Nephron (organoid): ENCODE measurements around the gene GDPD3.

ENCODE experiments used
- H3K27ac Mint-ChIP-seq, 3 experiments: 2 replicates each; pipeline ENCODE4 v1.8.0; 2020; ENCODE audit warnings: mixed read lengths in 3 of 3, mild to moderate bottlenecking in 2 of 3, moderate library complexity in 1 of 3
- H3K27me3 Mint-ChIP-seq: 2 replicates; pipeline ENCODE4 v1.8.0; 2021; ENCODE audit warnings: low read depth, mild to moderate bottlenecking, moderate library complexity, mixed read lengths
- H3K36me3 Mint-ChIP-seq: 2 replicates; pipeline ENCODE4 v1.8.0; 2020; ENCODE audit warnings: low read depth, mixed read lengths
- H3K4me1 Mint-ChIP-seq: 2 replicates; pipeline ENCODE4 v1.8.0; 2020; ENCODE audit warnings: mixed read lengths
- H3K4me3 Mint-ChIP-seq, 3 experiments: 2 replicates each; pipeline ENCODE4 v1.8.0; 2020; ENCODE audit warnings: mild to moderate bottlenecking in 3 of 3, mixed read lengths in 3 of 3, moderate library complexity in 2 of 3
- H3K9me3 Mint-ChIP-seq: 2 replicates; pipeline ENCODE4 v1.8.0; 2020; ENCODE audit warnings: mixed read lengths
- TF ChIP-seq, protein P1 (sequence below), 3 experiments: fragments of 200-600 bp; sonication (generic); IDR thresholded peaks; one replicate each; pipeline ENCODE4 v1.5.0; 2021; ENCODE audit warnings: antibody characterized with exemption in 3 of 3; ENCODE audit not compliant: unreplicated experiment in 3 of 3

The GDPD3 gene

DNA sequence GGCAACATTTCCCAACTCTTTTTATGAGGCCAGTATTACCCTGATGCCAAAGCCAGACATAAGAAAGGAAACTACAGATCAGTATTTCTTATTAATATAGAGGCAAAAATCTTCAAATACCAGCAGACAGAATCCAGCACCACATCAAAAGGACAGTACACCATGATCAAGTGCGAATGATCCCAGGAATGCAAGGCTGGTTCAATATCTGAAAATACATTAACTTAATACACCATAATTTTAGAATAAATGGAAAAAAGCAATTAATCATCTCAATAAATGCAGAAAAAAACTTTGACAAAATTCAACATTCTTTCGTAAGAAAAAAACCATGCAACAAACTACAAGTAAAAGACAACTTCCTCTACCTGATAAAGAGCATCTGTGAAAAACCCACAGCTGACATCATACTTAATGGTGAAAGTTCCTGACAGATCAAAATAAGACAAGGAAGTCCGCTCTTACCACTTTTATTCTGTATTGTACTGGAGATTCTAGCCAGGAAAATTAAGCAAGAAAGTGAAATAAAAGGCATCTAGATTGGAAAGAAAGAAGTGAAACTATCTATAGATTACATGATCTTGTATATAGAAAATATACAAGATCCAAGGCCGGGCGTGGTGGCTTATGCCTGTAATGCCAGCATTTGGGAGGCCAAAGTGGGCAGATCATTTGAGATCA, 36.1 kb upstream of the GDPD3 start:
- H3K27ac Mint-ChIP-seq: no peak overlapping the region
- no peaks in the 10 kb centered on the region for H3K4me1 Mint-ChIP-seq
- H3K27me3 Mint-ChIP-seq: no peaks in the 10 kb centered on the region
- TF ChIP-seq, protein P1, sequence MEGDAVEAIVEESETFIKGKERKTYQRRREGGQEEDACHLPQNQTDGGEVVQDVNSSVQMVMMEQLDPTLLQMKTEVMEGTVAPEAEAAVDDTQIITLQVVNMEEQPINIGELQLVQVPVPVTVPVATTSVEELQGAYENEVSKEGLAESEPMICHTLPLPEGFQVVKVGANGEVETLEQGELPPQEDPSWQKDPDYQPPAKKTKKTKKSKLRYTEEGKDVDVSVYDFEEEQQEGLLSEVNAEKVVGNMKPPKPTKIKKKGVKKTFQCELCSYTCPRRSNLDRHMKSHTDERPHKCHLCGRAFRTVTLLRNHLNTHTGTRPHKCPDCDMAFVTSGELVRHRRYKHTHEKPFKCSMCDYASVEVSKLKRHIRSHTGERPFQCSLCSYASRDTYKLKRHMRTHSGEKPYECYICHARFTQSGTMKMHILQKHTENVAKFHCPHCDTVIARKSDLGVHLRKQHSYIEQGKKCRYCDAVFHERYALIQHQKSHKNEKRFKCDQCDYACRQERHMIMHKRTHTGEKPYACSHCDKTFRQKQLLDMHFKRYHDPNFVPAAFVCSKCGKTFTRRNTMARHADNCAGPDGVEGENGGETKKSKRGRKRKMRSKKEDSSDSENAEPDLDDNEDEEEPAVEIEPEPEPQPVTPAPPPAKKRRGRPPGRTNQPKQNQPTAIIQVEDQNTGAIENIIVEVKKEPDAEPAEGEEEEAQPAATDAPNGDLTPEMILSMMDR (IDR thresholded peaks at IDR 0.05; ENCODE audit: unreplicated experiment in 3 of 3): no peak
- H3K36me3 Mint-ChIP-seq: no peaks in the 10 kb centered on the region
- H3K9me3 Mint-ChIP-seq: peaks cover 19% of the 10 kb centered on the region
- H3K4me3 Mint-ChIP-seq: no peak overlapping the region

DNA sequence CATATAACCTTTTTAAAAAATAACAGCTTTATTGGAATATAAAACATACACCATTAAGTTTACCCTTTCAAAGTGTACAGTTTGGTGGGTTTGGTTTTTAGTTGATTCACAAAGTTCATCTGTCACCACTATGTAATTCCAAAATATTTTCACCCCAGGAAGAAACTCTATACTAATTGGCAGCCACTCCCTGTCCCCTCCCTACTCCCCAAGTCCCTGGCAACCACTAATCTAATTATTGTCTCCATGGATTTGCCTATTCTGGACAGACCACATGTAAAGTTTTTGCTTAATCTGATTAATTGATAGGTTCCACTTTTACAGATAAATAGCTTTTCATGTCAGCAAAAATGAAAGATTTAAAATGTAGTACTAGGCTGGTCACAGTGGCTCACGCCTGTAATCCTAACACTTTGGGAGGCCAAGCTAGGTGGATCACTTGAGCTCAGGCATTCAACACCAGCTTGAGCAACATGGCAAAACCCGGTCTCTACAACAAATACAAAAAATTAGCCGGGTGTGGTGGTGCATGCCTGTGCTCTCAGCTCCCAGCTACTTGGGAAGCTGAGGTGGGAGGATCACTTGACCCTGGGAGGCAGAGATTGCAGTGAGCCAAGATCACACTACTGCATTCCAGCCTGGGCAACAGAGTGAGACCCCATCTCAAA, 34.6 kb upstream of the GDPD3 start:
- H3K36me3 Mint-ChIP-seq: no peaks in the 10 kb centered on the region
- H3K4me3 Mint-ChIP-seq: no peak overlapping the region
- TF ChIP-seq, protein P1 (IDR thresholded peaks at IDR 0.05; ENCODE audit: unreplicated experiment in 3 of 3): no peak
- no peak overlapping the region for H3K27ac Mint-ChIP-seq
- peaks cover 4% of the 10 kb centered on the region for H3K27me3 Mint-ChIP-seq
- H3K4me1 Mint-ChIP-seq: no peaks in the 10 kb centered on the region
- peaks cover 16% of the 10 kb centered on the region for H3K9me3 Mint-ChIP-seq

DNA sequence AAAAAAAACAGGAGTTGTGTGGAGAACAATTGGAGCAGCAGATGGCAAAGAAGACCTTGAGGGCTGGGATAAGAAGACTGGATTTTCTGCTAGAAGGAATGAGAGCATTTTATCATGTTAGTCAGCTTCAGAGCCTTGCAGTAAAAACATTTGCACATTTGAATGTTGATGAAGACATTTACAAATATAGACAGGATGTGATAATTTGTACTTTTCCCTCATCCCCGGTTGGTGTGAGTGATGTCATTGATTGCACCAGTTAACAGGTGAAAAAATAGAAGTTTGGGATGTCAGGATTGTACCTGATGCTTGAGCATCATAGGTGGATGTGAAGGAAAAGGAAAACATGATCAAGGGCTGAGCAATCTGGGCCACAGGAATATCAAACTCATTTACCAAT, 32.3 kb upstream of the GDPD3 start:
- Mint-ChIP-seq H3K27me3 (peaks cover 8% of the 10 kb centered on the region), H3K36me3 (no peaks in the 10 kb centered on the region), H3K4me1 (no peaks in the 10 kb centered on the region), H3K9me3 (peaks cover 14% of the 10 kb centered on the region), H3K27ac (no peak overlapping the region), H3K4me3 (no peak overlapping the region)
- TF ChIP-seq, protein P1 (IDR thresholded peaks at IDR 0.05; ENCODE audit: unreplicated experiment in 3 of 3): no peak

DNA sequence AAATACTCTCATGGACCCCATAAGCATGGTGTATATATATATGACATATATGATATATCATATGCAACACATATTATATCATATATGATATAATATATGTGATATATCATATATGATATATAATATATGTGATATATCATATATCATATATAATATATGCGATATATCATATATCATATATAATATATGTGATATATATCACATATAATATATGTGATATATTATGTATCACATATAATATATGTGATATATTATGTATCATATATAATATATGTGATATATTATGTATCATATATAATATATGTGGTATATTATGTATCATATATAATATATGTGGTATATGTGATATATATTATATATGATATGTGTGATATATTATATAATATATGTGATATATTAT, 31.6 kb upstream of the GDPD3 start:
- no peaks in the 10 kb centered on the region for H3K4me1 Mint-ChIP-seq
- H3K9me3 Mint-ChIP-seq: peaks cover 14% of the 10 kb centered on the region
- H3K27ac Mint-ChIP-seq: no peak overlapping the region
- no peaks in the 10 kb centered on the region for H3K36me3 Mint-ChIP-seq
- H3K4me3 Mint-ChIP-seq: no peak overlapping the region
- peaks cover 8% of the 10 kb centered on the region for H3K27me3 Mint-ChIP-seq
- TF ChIP-seq, protein P1 (IDR thresholded peaks at IDR 0.05; ENCODE audit: unreplicated experiment in 3 of 3): no peak

DNA sequence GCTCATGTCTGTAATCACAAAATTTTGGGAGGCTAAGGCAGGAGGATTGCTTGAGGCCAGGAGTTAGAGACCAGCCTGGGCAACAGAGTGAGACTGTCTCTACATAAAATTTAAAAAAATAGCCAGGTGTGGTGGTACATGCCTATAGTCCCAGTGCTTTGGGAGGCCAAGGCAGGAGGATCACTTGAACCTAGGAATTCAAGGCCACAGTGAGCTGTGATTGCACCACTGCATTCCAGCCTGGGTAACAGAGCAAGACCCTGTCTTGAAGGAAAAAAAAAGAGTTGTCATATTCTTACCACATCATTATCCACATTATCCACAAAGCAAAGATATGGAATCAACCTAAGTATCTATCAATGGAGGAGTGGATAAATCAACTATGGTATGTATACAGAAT, 30.7 kb upstream of the GDPD3 start:
- TF ChIP-seq, protein P1 (IDR thresholded peaks at IDR 0.05; ENCODE audit: unreplicated experiment in 3 of 3): no peak
- no peaks in the 10 kb centered on the region for H3K4me1 Mint-ChIP-seq

DNA sequence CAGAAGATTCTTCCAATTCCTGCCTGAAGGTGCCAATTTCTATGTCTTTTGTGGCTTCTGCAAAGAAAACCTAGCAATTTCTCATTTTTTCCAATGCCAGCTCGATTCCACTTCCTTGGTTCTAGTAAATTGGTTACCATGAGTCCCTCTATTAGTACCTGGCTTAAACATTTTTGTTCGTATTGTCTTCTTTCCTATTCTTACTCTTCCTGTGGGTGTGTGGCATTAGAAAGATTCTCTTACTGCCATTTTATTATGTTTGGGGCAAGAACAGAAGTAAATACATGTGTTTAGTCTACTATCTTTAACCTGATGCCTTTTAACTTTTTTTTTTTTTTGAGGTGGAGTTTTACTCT, 30.0 kb upstream of the GDPD3 start:
- H3K4me3 Mint-ChIP-seq: no peak overlapping the region
- TF ChIP-seq, protein P1 (IDR thresholded peaks at IDR 0.05; ENCODE audit: unreplicated experiment in 3 of 3): no peak
- no peaks in the 10 kb centered on the region for H3K36me3 Mint-ChIP-seq
- no peak overlapping the region for H3K27ac Mint-ChIP-seq
- no peaks in the 10 kb centered on the region for H3K4me1 Mint-ChIP-seq
- peaks cover 4% of the 10 kb centered on the region for H3K9me3 Mint-ChIP-seq
- H3K27me3 Mint-ChIP-seq: peaks cover 8% of the 10 kb centered on the region

More for the DNA sequence above, 30.7 kb upstream of the GDPD3 start:
- Mint-ChIP-seq H3K36me3 (no peaks in the 10 kb centered on the region), H3K27me3 (peaks cover 8% of the 10 kb centered on the region), H3K9me3 (peaks cover 9% of the 10 kb centered on the region), H3K27ac (no peak overlapping the region), H3K4me3 (no peak overlapping the region)
